Ishikawa (cell line): Measurements from ENCODE around the gene PHKG2.

ENCODE experiments used
- CREB1 ChIP-seq: IDR thresholded peaks from 2 replicates; pipeline ENCODE4 v1.6.1; 2012; ENCODE audit warnings: low read depth
- FOXM1 ChIP-seq: IDR thresholded peaks from 2 replicates; pipeline ENCODE4 v1.6.1; 2012; ENCODE audit warnings: low read depth, borderline replicate concordance
- NFIC ChIP-seq: IDR thresholded peaks from 2 replicates; pipeline ENCODE4 v1.6.1; 2012
- TAF1 ChIP-seq: IDR thresholded peaks from 2 replicates; pipeline ENCODE4 v1.6.1; 2012; ENCODE audit warnings: low read depth, mild to moderate bottlenecking
- ZBTB7A ChIP-seq: IDR thresholded peaks from 2 replicates; pipeline ENCODE4 v1.6.1; 2012; ENCODE audit warnings: low read depth
- TF ChIP-seq, protein P1 (sequence below): IDR thresholded peaks from 2 replicates; pipeline ENCODE4 v1.6.1; 2012; ENCODE audit warnings: low read depth, mild to moderate bottlenecking
- TF ChIP-seq, protein P2 (sequence below): IDR thresholded peaks from 2 replicates; pipeline ENCODE4 v1.6.1; 2012

DNA sequence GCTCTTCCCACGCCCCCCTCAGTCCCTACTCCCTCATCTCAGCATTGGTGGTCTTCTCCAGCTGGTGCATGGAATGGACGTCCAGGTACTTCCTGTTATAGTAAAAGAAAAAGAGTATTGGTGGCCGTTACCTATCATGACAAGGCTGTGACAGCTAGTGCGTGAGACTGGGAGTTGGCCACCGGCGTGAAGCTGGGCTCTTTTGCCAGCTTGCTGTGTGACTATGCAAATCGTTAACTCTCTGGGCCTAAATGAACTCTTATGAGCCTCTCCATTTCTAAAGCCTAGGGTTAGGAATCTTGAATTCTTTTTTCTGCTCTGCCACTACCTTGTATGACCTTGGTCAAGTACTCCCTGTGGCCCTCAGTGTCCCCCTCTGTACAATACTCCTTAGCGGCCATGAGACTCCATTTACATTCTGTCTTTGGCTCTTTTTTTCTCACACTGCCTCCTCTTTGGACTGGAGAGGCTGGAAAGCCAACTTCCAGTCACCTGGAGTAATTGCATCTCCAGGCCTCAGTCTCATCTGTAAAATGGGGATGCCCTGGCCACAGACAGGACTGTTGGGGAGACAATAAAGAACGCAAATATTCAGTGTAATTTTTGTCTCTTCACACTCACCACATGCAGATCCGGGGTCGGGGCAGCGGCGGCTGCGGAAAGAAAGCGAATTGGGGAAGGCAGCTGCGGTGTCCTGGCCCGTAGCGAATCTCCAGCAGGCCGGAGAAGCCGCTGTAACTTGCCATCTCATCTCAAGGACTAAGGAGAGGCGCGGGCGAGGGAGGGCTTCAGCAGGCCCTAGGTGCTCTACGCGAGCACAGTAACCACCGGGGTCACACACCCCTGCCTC is 12.6 kb downstream of the PHKG2 start:
- TF ChIP-seq CREB1: no peak
- TF ChIP-seq TAF1: no peak
- TF ChIP-seq, protein P1, sequence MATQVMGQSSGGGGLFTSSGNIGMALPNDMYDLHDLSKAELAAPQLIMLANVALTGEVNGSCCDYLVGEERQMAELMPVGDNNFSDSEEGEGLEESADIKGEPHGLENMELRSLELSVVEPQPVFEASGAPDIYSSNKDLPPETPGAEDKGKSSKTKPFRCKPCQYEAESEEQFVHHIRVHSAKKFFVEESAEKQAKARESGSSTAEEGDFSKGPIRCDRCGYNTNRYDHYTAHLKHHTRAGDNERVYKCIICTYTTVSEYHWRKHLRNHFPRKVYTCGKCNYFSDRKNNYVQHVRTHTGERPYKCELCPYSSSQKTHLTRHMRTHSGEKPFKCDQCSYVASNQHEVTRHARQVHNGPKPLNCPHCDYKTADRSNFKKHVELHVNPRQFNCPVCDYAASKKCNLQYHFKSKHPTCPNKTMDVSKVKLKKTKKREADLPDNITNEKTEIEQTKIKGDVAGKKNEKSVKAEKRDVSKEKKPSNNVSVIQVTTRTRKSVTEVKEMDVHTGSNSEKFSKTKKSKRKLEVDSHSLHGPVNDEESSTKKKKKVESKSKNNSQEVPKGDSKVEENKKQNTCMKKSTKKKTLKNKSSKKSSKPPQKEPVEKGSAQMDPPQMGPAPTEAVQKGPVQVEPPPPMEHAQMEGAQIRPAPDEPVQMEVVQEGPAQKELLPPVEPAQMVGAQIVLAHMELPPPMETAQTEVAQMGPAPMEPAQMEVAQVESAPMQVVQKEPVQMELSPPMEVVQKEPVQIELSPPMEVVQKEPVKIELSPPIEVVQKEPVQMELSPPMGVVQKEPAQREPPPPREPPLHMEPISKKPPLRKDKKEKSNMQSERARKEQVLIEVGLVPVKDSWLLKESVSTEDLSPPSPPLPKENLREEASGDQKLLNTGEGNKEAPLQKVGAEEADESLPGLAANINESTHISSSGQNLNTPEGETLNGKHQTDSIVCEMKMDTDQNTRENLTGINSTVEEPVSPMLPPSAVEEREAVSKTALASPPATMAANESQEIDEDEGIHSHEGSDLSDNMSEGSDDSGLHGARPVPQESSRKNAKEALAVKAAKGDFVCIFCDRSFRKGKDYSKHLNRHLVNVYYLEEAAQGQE: no peak
- TF ChIP-seq ZBTB7A: no peak
- TF ChIP-seq, protein P2, sequence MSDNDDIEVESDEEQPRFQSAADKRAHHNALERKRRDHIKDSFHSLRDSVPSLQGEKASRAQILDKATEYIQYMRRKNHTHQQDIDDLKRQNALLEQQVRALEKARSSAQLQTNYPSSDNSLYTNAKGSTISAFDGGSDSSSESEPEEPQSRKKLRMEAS: no peak
- no peak for TF ChIP-seq NFIC
- TF ChIP-seq FOXM1: no peak
